Measurements from ENCODE around the gene ZCCHC14. TPM values are rescaled to one million over a fixed set of nuclear protein-coding genes. Genes with fewer than 3 reads are reported as not detected.
"Not testable (repeated sequence)": the region's sequence is repeated elsewhere in the genome, so short reads cannot be mapped to it uniquely, and the experiment has no call there.

The ZCCHC14 gene
- total and polyA plus RNA-seq, 11 donors: 6.4 to 18.4 (median 16.1) TPM

- ATAC-seq (no peak), DNase-seq (no peak)
- Histone ChIP-seq H3K4me3 (peak overlapping the region in 9 of 12 donors; percentile 12 to 42 (median 26)), H3K4me1 (peaks cover 10 to 51% (median 35%) of the 10 kb centered on the region in 12 donors), H3K36me3 (no peaks in the 10 kb centered on the region), H3K9me3 (no peaks in the 10 kb centered on the region), H3K27me3 (no peaks in the 10 kb centered on the region), H3K27ac (peak overlapping the region; percentile 80 to 96 (median 90))
- 23 to 33% (median 27%) methylated on average over 1 of the region's 1 CpG for WGBS, 4 donors
- intact Hi-C loops (cut with DNase I): loop anchor here in 1 of 10 donors (2.0 kb wide), 1 partner anchor 72 kb away; the partner anchor contains the start of gene C16orf95
- no peak for TF ChIP-seq POLR2A (IDR thresholded peaks at IDR 0.05)
- no peak for TF ChIP-seq CTCF (IDR thresholded peaks at IDR 0.05)
Observed at GRCh38 chr16:87388818-87389134, 104.0 kb downstream of the ZCCHC14 start.

- Histone ChIP-seq H3K27ac (peak overlapping the region; percentile 80 to 96 (median 90)), H3K4me1 (peaks cover 6 to 45% (median 29%) of the 10 kb centered on the region in 12 donors), H3K4me3 (peak overlapping the region in 9 of 12 donors; percentile 22 to 42 (median 29)), H3K27me3 (no peaks in the 10 kb centered on the region), H3K36me3 (no peaks in the 10 kb centered on the region), H3K9me3 (no peaks in the 10 kb centered on the region)
- DNase-seq (peak; percentile 90 to 96 (median 96)), ATAC-seq (peak; percentile 71 to 88 (median 82))
- TF ChIP-seq CTCF (IDR thresholded peaks at IDR 0.05) (no peak), POLR2A (IDR thresholded peaks at IDR 0.05) (peak in 1 of 2 donors; percentile 66)
- WGBS, 4 donors: 7 to 9% (median 8%) methylated on average over 18 of the region's 18 CpGs
- intact Hi-C loops (cut with DNase I): loop anchor here in 1 of 10 donors (2.0 kb wide), 1 partner anchor 71 kb away; the partner anchor contains the start of gene C16orf95
Observed at GRCh38 chr16:87387942-87388817, 104.6 kb downstream of the ZCCHC14 start.

GRCh38 chr16:87384875-87385167, 108.0 kb downstream of the ZCCHC14 start:
- intact Hi-C loops (cut with DNase I): loop anchor here in 5 of 10 donors (5.0 kb wide), 3 partner anchors 58 to 68 kb away; partner anchors contain the start of gene C16orf95 (in 1 of the 5)
- Histone ChIP-seq H3K27ac (peak overlapping the region in 11 of 12 donors; percentile 65 to 96 (median 92)), H3K4me1 (peaks cover 6 to 61% (median 46%) of the 10 kb centered on the region in 12 donors), H3K4me3 (peak overlapping the region; percentile 34 to 98 (median 72))
- not testable (repeated sequence) for ATAC-seq, H3K9me3 ChIP-seq, DNase-seq, H3K27me3 ChIP-seq, H3K36me3 ChIP-seq
- WGBS, 4 donors: 82 to 84% (median 84%) methylated on average over 12 of the region's 12 CpGs

- Histone ChIP-seq H3K4me3 (peak overlapping the region; percentile 34 to 98 (median 72)), H3K27me3 (no peaks in the 10 kb centered on the region), H3K36me3 (no peaks in the 10 kb centered on the region), H3K4me1 (peaks cover 6 to 64% (median 46%) of the 10 kb centered on the region in 12 donors), H3K27ac (peak overlapping the region; percentile 3 to 96 (median 91)), H3K9me3 (no peaks in the 10 kb centered on the region)
- peak; percentile 60 to 85 (median 65) for DNase-seq
- 5 to 16% (median 6%) methylated on average over 17 to 64 of the region's 64 CpGs for WGBS, 4 donors
- TF ChIP-seq CTCF (IDR thresholded peaks at IDR 0.05) (no peak), POLR2A (IDR thresholded peaks at IDR 0.05) (no peak)
- ATAC-seq: peak; percentile 8 to 39 (median 32)
- intact Hi-C loops (cut with DNase I): loop anchor here in 5 of 10 donors (5.0 kb wide), 3 partner anchors 57 to 67 kb away; partner anchors contain the start of gene C16orf95 (in 1 of the 5)
Observed at GRCh38 chr16:87384162-87384874, 108.5 kb downstream of the ZCCHC14 start.
